ACHN (cell line): ENCODE data around the gene S100A14.
A peak's percentile ranks its signal among the peaks of the same experiment; 100 is the strongest.
"Not testable (repeated sequence)": the region's sequence is repeated elsewhere in the genome, so short reads cannot be mapped to it uniquely, and the experiment has no call there.

Source experiments
- DNase-seq: peaks from one replicate; pipeline ENCODE4 v3.0.0-alpha.2; 2015
- in situ Hi-C: cut with HindIII; loops from 2 replicates; pipeline ENCODE4 v1.10.0; 2017; ENCODE audit warnings: low sequenced_read_pairs, low pct_ligation_motif_present, low pct_unique_long_range_greater_than_20kb

Gene S100A14

DNA sequence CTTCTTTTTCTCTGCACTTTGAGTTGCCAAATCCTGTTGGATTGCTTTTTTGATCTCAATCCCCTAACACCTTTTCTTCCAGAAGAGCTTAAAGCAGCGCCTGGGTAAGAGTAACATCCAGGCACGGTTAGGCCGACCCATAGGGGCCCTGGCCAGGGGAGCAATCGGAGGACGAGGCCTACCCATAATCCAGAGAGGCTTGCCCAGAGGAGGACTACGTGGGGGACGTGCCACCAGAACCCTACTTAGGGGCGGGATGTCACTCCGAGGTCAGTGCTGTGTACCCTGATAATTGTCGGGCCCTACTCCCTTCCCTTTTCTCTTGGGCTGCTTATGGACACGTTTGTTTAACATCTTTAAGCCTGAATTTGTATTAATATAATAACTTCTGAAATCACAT is 26.0 kb upstream of the S100A14 start:
- no peak for DNase-seq
- in situ Hi-C loops = no loop called here

DNA sequence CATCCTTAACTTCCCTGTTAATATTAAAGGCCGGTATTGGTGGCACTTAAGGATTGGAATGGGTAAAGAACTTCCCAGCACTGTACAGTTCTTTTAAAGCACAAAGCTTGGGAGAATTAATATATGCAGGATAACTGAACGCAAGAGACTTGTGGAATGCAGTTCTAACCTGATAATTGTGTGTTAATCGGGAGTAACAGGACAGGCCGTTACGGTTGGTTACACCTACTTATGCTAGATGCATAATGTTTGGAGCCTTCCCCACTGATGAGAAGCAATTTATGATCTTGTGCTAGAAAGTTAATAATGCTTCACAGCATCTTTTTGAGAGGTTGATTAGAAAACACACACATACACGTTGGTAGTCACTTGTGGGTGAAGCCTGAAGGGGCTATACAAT is 24.7 kb upstream of the S100A14 start:
- in situ Hi-C loops = no loop called here

DNA sequence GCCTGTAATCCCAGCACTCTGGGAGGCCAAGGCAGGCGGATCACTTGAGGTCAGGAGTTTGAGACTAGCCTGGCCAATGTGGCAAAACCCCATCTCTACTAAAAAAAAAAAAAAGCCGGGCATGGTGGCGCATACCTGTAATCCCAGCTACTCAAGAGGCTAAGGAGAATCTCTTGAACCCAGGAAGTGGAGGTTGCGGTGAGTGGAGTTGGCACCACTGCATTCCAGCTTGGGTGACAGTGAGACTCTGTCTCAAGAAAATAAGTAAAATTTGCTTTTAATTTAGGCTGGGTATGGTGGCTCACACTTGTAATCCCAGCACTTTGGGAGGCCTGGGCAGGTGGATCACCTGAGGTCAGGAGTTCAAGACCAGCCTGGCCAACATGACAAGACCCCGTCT is 24.1 kb upstream of the S100A14 start:
- DNase-seq, in situ Hi-C loops: not testable (repeated sequence)

More for the DNA sequence above, 24.7 kb upstream of the S100A14 start:
- DNase-seq = no peak

DNA sequence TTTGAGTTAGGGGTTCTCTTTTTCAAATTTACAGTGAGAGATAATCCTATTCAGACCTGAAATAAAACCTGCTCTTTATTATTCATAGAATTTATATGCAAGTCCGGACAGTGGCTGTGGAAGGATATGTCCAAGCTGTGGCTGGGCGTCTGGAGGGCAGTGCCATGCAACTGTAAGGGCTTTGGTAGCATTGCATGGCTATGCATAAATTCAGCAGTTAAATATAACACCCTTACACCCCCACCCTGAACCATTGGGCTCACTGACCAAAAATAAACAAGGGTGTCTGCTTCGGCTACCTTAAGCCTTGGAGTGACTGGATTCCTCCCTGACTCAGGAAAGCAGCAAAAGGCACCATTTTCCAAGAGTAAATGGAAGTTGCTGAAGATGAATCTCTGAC is 23.2 kb upstream of the S100A14 start:
- in situ Hi-C loops = no loop called here
- DNase-seq = no peak

DNA sequence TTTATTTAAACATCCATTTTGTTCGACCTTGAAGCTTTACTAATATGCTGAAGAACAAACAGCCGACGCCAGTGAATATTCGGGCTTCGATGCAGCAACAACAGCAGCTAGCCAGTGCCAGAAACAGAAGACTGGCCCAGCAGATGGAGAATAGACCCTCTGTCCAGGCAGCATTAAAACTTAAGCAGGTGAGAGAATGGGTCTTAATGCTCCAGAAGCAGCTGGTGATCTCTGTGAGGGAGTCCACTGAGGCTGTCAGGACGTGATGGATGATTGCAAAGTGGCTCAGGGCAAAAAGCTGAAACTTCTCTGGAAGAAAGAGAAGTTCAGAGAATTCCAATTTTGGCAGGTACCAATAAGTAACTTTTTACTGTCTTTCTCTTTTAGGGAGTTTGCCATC is 22.1 kb upstream of the S100A14 start:
- no peak for DNase-seq
- in situ Hi-C loops = no loop called here

DNA sequence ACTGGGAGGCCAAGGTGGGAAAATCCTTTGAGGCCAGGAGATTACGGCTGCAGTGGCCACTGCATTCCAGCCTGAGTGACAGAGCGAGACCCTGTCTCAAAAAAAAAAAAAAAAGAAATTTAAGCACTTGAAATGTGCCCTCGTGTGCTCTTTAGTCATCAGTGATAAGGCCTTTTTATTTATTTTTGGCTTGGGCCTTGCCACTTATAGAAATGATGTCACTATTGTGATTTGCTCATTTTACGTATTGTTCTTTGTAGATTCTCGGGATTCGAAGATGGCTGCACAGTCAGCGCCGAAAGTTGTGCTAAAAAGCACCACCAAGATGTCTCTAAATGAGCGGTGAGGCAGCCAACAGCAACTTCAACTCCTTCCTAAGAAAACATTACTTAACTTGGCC is 20.2 kb upstream of the S100A14 start:
- in situ Hi-C loops = no loop called here
- no peak for DNase-seq

DNA sequence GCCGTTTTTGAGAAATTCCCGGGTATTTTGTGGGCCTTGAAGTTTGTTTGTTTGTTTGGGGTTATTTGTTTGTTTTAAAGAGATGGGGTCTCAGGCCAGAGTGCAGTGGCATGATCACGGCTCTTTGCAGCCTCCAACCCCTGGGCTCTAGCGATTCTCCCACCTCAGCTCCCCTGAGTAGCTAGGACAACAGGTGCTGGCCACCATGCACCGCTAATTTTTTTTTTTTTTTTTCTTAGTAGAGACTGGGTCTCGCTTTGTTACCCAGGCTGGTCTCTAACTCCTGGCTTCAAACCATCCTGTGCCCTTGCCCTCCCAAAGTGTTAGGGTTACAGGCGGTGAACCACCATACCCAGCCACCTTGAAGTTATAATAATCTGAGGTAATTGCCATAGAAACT is 19.7 kb upstream of the S100A14 start:
- DNase-seq = no peak
- in situ Hi-C loops = no loop called here

DNA sequence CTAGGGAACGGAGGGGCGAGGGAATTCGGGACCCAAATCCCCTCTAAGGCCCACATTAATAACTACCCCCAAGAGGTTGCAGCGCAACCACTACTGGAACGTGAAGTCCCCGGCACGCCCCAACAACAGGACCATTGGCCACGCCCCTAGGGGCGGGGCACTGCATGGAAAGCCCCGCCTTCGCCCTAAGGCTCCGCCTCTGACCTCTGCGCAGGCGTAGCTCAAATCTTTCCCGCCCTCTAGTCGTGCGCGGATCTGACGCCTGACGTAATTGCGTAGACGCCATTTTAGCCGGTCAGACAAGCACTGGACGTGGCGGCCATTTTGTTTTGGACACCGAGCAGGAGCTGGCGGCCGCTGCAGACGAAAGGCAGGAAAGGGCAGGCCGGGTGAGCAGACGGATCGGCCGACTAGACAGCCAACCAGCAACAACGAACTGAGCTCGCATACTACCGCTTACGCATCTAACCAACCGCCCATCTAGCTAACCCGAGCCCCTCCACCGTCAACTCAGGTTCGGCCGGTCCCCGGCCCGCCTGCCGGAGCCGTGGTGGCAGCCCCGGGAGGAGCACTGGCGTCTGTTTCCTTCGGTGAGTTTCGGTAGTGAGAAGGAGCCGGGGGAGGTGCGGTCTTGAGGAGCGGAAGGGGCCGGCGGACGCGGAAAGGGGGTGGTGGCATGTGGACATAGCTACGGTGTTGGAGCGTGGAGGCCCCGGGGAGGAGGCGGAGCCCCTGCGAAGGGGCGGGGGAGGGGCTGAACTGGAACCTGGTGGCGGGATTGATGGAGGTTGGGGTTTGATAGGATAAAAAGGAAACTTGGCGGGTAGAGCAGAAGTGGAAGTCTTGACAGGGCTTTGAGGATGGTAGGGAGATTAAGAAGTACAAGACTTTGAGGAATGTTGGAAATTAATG is 17.9 kb upstream of the S100A14 start, which contains the start of gene CHTOP:
Gene CHTOP (plus strand): TSS at position 313 of the 912 bp plus-strand sequence. CDS start 2,523 bp downstream, outside the sequence.
- in situ Hi-C loops = no loop called here
- peak; percentile 99 for DNase-seq

DNA sequence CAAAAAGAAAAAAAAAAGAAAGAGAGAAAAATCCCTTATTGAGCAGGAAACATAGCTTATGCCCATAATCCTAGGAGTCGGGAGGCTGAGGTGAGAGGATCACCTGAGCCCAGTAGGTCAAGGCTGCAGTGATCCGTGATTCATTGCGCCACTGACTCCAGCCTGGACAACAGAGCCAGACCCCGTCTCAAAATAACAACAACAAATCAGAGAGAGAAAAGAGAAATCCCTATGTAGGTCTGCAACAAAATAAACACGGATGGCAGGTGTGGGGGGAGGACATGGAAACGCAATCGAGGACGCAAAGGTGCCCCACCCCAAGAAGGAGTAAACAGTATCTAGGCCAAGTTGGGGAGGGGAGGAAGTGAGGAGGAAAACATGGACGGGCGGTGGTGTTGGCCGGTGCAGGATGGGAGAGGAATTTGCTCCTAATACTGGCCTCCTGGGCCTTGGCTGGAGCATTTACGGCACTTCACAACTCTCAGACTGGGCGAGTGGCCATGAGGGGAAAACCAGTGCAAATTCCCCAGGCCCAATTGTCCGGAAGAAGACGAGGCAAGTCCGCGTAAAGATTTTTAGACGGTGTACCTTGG is 17.1 kb upstream of the S100A14 start:
- in situ Hi-C loops = no loop called here
- DNase-seq = no peak

DNA sequence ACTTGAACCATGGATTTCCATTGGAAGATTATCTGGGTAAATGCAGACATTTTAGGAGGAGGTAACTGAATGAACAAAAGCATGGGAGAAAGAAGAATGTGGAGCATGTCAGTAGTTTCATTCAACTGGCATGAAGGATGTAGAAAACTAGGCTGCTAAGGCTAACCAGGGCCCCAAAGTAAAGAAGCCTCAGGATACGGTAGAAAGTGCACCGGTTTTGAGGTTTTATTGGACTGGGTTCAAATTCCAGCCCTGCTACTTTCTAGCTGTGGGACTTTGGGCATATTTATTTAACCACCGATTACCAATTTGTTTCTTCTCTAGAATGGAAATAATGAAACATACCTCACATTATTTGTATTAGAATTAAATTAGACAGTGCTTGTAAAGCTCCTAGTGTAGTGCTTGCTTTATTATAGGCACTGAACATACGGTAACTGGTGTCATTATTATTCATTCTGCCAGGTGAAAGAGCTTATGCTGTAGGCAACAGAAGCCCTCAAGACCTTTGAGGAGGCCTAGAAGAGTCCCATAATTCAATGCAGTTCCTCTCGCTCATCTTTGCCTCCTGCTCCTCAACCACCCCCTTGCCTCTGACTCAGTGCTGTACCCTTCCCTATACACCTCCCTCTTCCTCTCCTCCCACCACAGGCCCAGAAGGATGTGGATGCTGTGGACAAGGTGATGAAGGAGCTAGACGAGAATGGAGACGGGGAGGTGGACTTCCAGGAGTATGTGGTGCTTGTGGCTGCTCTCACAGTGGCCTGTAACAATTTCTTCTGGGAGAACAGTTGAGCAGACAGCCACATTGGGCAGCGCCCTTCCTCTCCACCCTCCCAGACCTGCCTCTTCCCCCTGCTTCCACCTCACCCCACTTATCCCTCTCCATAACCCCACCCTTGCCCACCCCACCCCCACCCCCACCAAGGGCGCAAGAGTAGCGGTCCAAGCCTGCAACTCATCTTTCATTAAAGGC is 15.2 kb upstream of the S100A14 start:
- DNase-seq = no peak
- in situ Hi-C loops = no loop called here

DNA sequence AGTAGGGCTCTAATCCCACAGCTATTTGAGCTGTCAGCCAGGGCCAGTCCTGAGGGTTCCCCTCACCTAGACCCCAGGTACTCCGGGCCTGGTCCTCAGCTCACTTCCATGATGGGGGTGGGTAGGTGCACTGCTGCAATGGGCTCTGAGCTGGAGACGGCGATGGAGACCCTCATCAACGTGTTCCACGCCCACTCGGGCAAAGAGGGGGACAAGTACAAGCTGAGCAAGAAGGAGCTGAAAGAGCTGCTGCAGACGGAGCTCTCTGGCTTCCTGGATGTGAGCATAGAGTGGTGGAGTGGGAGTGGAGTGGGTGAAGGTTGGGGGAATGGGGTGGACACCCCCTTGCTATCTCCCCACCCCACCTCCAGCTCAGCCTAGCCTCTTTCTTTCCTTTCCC is 14.3 kb upstream of the S100A14 start:
- no peak for DNase-seq
- in situ Hi-C loops = no loop called here

DNA sequence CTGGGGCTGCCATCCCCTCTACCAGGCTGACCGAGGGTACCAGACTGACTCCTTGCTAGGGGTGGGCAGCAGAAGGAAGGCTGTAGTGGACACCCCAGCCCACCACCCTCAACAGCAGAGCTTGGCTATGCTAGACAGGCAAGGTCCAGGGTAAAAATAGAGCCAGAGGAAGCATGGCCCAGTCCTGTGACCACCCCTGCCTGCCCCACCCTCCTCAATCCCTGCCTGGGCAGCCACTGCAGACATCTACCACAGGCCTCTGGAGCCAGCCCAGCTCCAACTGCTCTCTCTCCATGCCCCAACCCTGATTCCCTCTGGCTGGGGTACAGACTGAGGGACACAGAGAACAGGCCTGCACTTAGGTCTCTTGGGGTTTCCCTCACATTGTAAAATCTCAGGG is 13.8 kb upstream of the S100A14 start:
- in situ Hi-C loops = no loop called here
- no peak for DNase-seq

DNA sequence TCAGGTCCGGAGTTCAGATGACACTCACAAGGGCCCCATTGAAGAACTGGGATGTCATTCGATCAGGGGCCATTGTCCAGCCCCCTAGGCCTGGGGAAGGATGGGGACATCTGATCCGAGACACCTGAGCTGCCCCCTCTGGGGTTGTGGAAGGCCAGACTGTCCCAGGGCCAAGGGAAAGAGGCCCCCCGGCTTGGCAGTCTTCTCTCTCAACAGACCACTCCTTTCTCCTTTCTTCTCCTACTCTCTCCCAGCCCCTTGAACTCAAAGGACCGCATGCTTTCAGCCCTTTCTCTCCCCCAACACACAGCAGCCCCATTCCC is 13.2 kb upstream of the S100A14 start:
- in situ Hi-C loops = no loop called here
- no peak for DNase-seq

DNA sequence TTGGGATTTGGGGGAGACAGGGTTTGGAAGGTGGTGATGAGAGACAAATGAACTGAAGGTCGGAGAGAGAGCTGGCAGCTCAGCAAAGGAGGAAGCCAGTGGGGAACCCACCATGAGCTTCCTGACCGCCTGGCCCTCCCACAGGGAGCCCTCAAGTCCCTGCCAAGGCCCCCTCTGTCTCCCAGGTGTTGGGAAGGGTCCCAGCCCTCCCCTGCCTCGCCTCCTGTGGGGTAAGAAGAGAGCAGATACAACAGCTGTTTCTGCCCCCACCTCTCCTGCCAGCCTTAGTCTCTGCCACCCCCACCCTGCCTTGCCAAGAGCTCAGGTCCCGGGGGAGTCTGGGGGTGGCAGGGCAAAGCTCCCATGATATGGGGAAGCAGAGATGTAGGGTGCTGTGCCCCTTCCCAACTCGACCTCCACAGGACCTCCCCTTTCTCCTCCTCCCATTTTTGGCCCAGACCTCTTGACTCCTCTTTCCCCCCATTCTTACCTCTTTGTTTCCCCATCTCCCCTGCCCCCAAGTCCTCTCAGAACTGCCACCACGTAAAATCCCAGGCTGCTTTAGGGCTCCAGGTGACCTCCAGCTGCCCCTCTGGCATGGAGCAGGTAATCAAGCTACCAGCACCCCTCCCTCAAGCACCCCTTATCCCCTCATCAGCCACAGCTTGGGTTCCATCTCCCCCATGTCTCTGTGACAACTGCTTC is 12.7 kb upstream of the S100A14 start:
- no peak for DNase-seq
- in situ Hi-C loops = no loop called here

DNA sequence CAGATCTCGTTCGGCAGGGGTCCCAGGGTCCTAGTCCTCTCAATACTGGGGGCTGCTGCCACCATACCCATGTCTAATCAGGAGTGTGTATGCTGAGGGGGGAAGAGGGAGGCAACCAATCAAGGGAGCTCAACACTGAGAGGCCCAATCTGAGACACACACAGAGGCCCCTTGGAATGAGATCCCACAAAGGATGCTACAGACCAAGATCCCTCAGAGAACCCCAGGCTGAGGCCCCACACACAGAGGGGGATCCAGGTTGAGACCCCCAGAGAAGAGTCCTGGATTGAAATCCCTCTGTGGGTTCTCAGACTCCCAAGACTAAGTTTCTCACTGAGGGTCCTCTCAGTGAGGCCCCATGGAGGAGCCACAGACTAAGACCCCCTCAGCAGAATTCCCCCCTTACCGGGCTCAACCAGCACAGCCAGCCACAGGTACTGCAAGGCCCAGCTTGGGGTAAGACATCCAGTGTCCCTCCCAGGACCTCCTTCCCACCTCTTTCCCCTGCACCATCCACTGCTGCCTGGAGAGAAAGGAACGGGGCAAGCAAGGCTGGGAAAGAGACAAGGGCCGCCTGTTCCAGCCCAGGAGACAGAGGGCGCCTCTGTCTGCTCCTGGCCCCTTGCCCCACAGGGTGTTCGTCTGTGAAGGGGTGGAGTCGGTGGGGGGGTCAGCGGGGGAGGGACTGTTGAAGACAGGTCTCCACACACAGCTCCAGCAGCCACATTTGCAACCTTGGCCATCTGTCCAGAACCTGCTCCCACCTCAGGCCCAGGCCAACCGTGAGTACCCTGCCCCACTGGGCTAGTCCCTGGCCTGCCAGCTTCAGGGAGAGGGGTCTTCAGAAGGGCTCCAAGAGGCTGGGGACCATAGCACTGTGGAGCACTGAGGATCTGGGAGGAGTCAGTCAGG is 11.8 kb upstream of the S100A14 start, which contains the start of gene S100A1:
Gene S100A1 (plus strand): TSS at position 720 of the 912 bp plus-strand sequence. CDS start 2,088 bp downstream, outside the sequence.
- in situ Hi-C loops = no loop called here
- DNase-seq = peak; percentile 15

DNA sequence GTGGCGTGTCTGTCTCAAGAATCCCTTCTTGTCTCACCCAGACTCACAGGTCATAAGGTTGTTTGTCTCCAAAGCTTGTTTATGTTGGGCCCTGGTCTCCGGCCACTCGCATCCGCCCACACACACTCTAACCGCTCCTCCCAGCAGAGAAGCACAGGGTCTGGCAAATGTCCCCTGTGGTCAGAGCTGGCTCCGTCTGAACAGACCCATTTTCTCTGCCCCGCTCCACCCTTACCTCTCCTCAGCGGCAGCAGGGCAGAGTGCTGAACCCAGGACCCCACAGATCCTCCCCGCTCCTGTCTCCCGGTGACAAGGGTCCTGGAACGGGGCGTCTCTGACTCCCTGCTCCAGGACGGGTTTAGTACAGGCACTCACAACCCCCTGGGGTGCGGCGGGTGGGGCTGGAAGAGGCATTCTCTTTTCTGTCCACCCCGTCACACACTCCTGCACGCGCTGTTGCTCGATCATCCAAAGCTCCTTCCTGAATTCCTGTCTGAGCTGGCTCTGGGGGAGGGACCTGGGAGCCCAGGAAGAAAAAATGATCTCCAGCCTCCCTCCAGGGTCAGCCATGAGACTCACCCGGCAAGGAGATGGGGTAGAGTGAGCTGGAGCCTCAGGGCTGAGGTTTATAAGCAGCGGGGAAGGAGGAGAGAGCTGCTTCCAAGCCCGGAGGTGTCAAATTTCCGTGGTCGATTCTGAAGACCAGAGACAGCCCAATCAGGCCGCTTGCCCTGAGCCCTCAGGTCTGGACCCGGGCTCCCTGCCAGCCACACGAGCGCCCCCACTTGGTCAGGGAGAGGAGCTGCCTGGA is 11.0 kb upstream of the S100A14 start, which contains the start of gene S100A13:
Gene S100A13 (minus strand): TSS at position 602 of the 811 bp plus-strand sequence. CDS start 1,033 bp downstream, outside the sequence.
- in situ Hi-C loops = no loop called here
- peak; percentile 98 for DNase-seq
